IMR-90 (cell line): Measurements from ENCODE around the gene IGSF8. TPM values are rescaled to one million over a fixed set of nuclear protein-coding genes. Genes with fewer than 3 reads are reported as not detected.
"Not testable (repeated sequence)": the region's sequence is repeated elsewhere in the genome, so short reads cannot be mapped to it uniquely, and the experiment has no call there.

Source experiments
- ATAC-seq: fragments of 200-7000 bp; cut with Tn5 transposase; 2 replicates; pipeline ENCODE4 v1.9.1; 2020; ENCODE audit warnings: low read depth, mild to moderate bottlenecking, moderate library complexity
- BruUV-seq: library from RNA; stranded (reverse); fragments of 400-500 nt; replicated peaks from 2 replicates; lab custom pipeline; 2021; lab: Mats Ljungman, UMichigan
- CTCF ChIA-PET: fragments of 300-600 bp; formaldehyde crosslinking; extraction: SDS; loops from one replicate; lab custom pipeline; 2021; ENCODE audit warnings: antibody characterized with exemption; lab: Yijun Ruan, JAX
- POLR2A ChIA-PET: fragments of 300-600 bp; sonication (Branson Sonifier 250); formaldehyde crosslinking; loops from one replicate; lab custom pipeline; 2022; ENCODE audit warnings: antibody characterized with exemption; ENCODE audit not compliant: unreplicated experiment; lab: Charles Lee
- DNase-seq: peaks from one replicate; pipeline ENCODE4 v3.0.0; 2013
- H2AFZ ChIP-seq: replicated peaks from 2 replicates; pipeline ENCODE3; 2013; ENCODE audit warnings: low read length, mild to moderate bottlenecking; ENCODE audit not compliant: poor library complexity
- H2AK5ac ChIP-seq: 2 replicates; pipeline ENCODE4 v1.6.1; 2013; ENCODE audit warnings: low read depth, low read length, inconsistent platforms
- H2AK9ac ChIP-seq: replicated peaks from 2 replicates; pipeline ENCODE3; 2013; ENCODE audit warnings: mild to moderate bottlenecking, low read depth, low read length, moderate library complexity; ENCODE audit not compliant: poor library complexity
- H2BK120ac ChIP-seq: 2 replicates; pipeline ENCODE4 v1.6.1; 2013; ENCODE audit warnings: low read depth, low read length, inconsistent platforms
- H2BK15ac ChIP-seq: 3 replicates; pipeline ENCODE4 v1.6.1; 2013; ENCODE audit warnings: low read depth, low read length, inconsistent platforms
- H2BK20ac ChIP-seq: 2 replicates; pipeline ENCODE4 v1.6.1; 2013; ENCODE audit warnings: low read depth, mild to moderate bottlenecking, inconsistent platforms, low read length, moderate library complexity
- H2BK5ac ChIP-seq: 2 replicates; pipeline ENCODE4 v1.6.1; 2013; ENCODE audit warnings: mild to moderate bottlenecking, low read depth, low read length, inconsistent platforms; ENCODE audit not compliant: poor library complexity, severe bottlenecking
- H3K14ac ChIP-seq: replicated peaks from 2 replicates; pipeline ENCODE4 v1.6.1; 2013; ENCODE audit warnings: low read depth, low read length, inconsistent platforms
- H3K18ac ChIP-seq: 2 replicates; pipeline ENCODE4 v1.6.1; 2013; ENCODE audit warnings: low read depth, low read length, control low read depth
- H3K23ac ChIP-seq: 2 replicates; pipeline ENCODE4 v1.6.1; 2013; ENCODE audit warnings: low read depth, low read length, inconsistent platforms
- H3K27ac ChIP-seq: 2 replicates; pipeline ENCODE4 v1.5.1; 2013; ENCODE audit warnings: mild to moderate bottlenecking, control low read depth, low read length; ENCODE audit not compliant: insufficient read depth
- H3K27me3 ChIP-seq: 2 replicates; pipeline ENCODE4 v1.6.1; 2013; ENCODE audit warnings: low read length; ENCODE audit not compliant: control insufficient read depth, insufficient read depth
- H3K36me3 ChIP-seq: 2 replicates; pipeline ENCODE4 v1.6.1; 2013; ENCODE audit warnings: low read length, mixed read lengths; ENCODE audit not compliant: control insufficient read depth, insufficient read depth
- H3K4ac ChIP-seq: 2 replicates; pipeline ENCODE4 v1.6.1; 2013; ENCODE audit warnings: low read depth, low read length, inconsistent platforms
- H3K4me1 ChIP-seq: 2 replicates; pipeline ENCODE4 v1.6.1; 2013; ENCODE audit warnings: low read length, mixed read lengths; ENCODE audit not compliant: control insufficient read depth, insufficient read depth
- H3K4me2 ChIP-seq: 2 replicates; pipeline ENCODE4 v1.6.1; 2013; ENCODE audit warnings: low read depth, mild to moderate bottlenecking, control low read depth, low read length, moderate library complexity
- H3K4me3 ChIP-seq: 2 replicates; pipeline ENCODE4 v1.5.1; 2013; ENCODE audit warnings: low read depth, mild to moderate bottlenecking, control low read depth, low read length, moderate library complexity; ENCODE audit not compliant: insufficient read depth
- H3K56ac ChIP-seq: 2 replicates; pipeline ENCODE4 v1.6.1; 2013; ENCODE audit warnings: low read length, inconsistent platforms; ENCODE audit not compliant: insufficient read depth; ENCODE audit errors: extremely low read depth
- H3K79me1 ChIP-seq, 2 experiments: 2 replicates each; pipeline ENCODE4 v1.6.1; 2013; ENCODE audit warnings: low read length in 2 of 2, inconsistent platforms in 1 of 2, low read depth in 1 of 2
- H3K9ac ChIP-seq: 2 replicates; pipeline ENCODE4 v1.6.1; 2013; ENCODE audit warnings: low read depth, low read length, control low read depth
- H3K9me1 ChIP-seq: 2 replicates; pipeline ENCODE4 v1.6.1; 2013; ENCODE audit warnings: low read length, inconsistent platforms; ENCODE audit not compliant: insufficient read depth
- H3K9me3 ChIP-seq: 2 replicates; pipeline ENCODE4 v1.6.1; 2013; ENCODE audit warnings: low read length; ENCODE audit not compliant: control insufficient read depth, insufficient read depth
- H4K20me1 ChIP-seq: 2 replicates; pipeline ENCODE4 v1.6.1; 2013; ENCODE audit warnings: low read length, inconsistent platforms; ENCODE audit not compliant: insufficient read depth
- H4K5ac ChIP-seq: 2 replicates; pipeline ENCODE4 v1.6.1; 2013; ENCODE audit warnings: mild to moderate bottlenecking, low read depth, low read length, control low read depth
- H4K8ac ChIP-seq, 2 experiments: 2 replicates each; pipeline ENCODE4 v1.6.1; 2013; ENCODE audit warnings: low read depth in 2 of 2, low read length in 2 of 2, control low read depth in 1 of 2, inconsistent platforms in 1 of 2
- H4K91ac ChIP-seq: 2 replicates; pipeline ENCODE4 v1.6.1; 2013; ENCODE audit warnings: low read depth, low read length, inconsistent platforms; ENCODE audit not compliant: insufficient read depth
- WGBS, 2 experiments: methylation state at CpG; one replicate each; pipeline versions ENCODE4 v1.1.5 to v1.1.7; 2013; ENCODE audit warnings: missing lambda C conversion rate in 2 of 2; ENCODE audit not compliant: insufficient read length in 1 of 2; ENCODE audit errors: extremely low coverage in 2 of 2; 5-methylcytosine and 5-hydroxymethylcytosine counted together
- dilution Hi-C: fragments of 300-500 bp; cut with HindIII; formaldehyde crosslinking; loops from one replicate; pipeline ENCODE4 v1.14.3; 2018; ENCODE audit warnings: low sequenced_read_pairs; ENCODE audit not compliant: unreplicated experiment
- in situ Hi-C: fragments of 300-500 bp; cut with MboI; formaldehyde crosslinking; loops from 3 replicates; pipeline ENCODE4 v1.14.3; 2019; ENCODE audit warnings: low sequenced_read_pairs, inconsistent platforms, mixed read lengths
- intact Hi-C: fragments of 100-400 bp; cut with micrococcal nuclease; formaldehyde crosslinking; loops from 2 replicates; pipeline ENCODE4 v1.10.0; 2022
- polyA plus RNA-seq, 3 experiments: library from polyadenylated mRNA; depleted of rRNA; stranded (reverse); fragments of >200 nt; gene quantifications; 2 replicates each; pipeline ENCODE4 v1.2.3, GENCODE V29; 2012; ENCODE audit warnings: low replicate concordance in 1 of 3
- total RNA-seq: library from RNA; depleted of rRNA; stranded (reverse); fragments of >200 nt; gene quantifications from 2 replicates; pipeline ENCODE4 v1.2.3, GENCODE V29; 2012

The IGSF8 gene
- total and polyA plus RNA-seq, 2 of the 4 experiments (the other 2 are of a cell fraction): 8.8 to 25.2 TPM

- H3K4me2 ChIP-seq, H2BK120ac ChIP-seq, H2BK15ac ChIP-seq, intact Hi-C loops, H3K18ac ChIP-seq, H2AK9ac ChIP-seq, in situ Hi-C loops, H3K9me1 ChIP-seq, POLR2A ChIA-PET, H3K27ac ChIP-seq, H3K36me3 ChIP-seq, H2BK20ac ChIP-seq, dilution Hi-C loops, H4K20me1 ChIP-seq, H3K9me3 ChIP-seq, H2AK5ac ChIP-seq, H3K56ac ChIP-seq, H3K9ac ChIP-seq, H3K14ac ChIP-seq, H2AFZ ChIP-seq, H3K4me1 ChIP-seq, H3K4me3 ChIP-seq, H3K23ac ChIP-seq, H4K8ac ChIP-seq, BruUV-seq, CTCF ChIA-PET, H3K79me1 ChIP-seq, H4K91ac ChIP-seq, H4K5ac ChIP-seq, ATAC-seq, H2BK5ac ChIP-seq, H3K4ac ChIP-seq, DNase-seq: not testable (repeated sequence)
- WGBS, 2 experiments: no CpG with 5 or more reads among the region's 2 CpGs
- peaks cover 59% of the 10 kb centered on the region for H3K27me3 ChIP-seq
These were observed 48.2 kb downstream of the IGSF8 start for GRCh38 chr1:160050182-160050581.
